GDM1 (cell line): Measurements from ENCODE around the gene LTBP1.
A peak's percentile ranks its signal among the peaks of the same experiment; 100 is the strongest.
"Not testable (repeated sequence)": the region's sequence is repeated elsewhere in the genome, so short reads cannot be mapped to it uniquely, and the experiment has no call there.

Experiments
- DNase-seq: peaks from one replicate; lab custom pipeline; 2025; lab: John Stamatoyannopoulos, UW

Gene LTBP1

GRCh38 chr2:33343387-33343895, 396.7 kb downstream of the LTBP1 start:
- DNase-seq = no peak

GRCh38 chr2:33344230-33344629, 397.5 kb downstream of the LTBP1 start:
- no peak for DNase-seq

GRCh38 chr2:33347856-33348255, 401.1 kb downstream of the LTBP1 start:
- DNase-seq = no peak

- no peak for DNase-seq
These were observed 403.9 kb downstream of the LTBP1 start for GRCh38 chr2:33350632-33351031.

GRCh38 chr2:33351781-33352180, 405.0 kb downstream of the LTBP1 start:
- no peak for DNase-seq

GRCh38 chr2:33354981-33355380, 408.2 kb downstream of the LTBP1 start:
- no peak for DNase-seq

- DNase-seq = no peak
These were observed 412.1 kb downstream of the LTBP1 start for GRCh38 chr2:33358878-33359277.

GRCh38 chr2:33363325-33364298, 416.9 kb downstream of the LTBP1 start:
- DNase-seq = no peak

- no peak for DNase-seq
These were observed 418.7 kb downstream of the LTBP1 start for GRCh38 chr2:33365264-33365970.

GRCh38 chr2:33366473-33366872, 419.7 kb downstream of the LTBP1 start:
- no peak for DNase-seq

GRCh38 chr2:33368524-33368923, 421.8 kb downstream of the LTBP1 start:
- DNase-seq = not testable (repeated sequence)

GRCh38 chr2:33369191-33369590, 422.4 kb downstream of the LTBP1 start:
- DNase-seq = no peak

- no peak for DNase-seq
These were observed 424.0 kb downstream of the LTBP1 start for GRCh38 chr2:33370636-33371265.

GRCh38 chr2:33371304-33372090, 424.7 kb downstream of the LTBP1 start:
- no peak for DNase-seq

- DNase-seq = peak; percentile 26
These were observed 426.3 kb downstream of the LTBP1 start for GRCh38 chr2:33372940-33373553.

GRCh38 chr2:33373986-33374385, 427.2 kb downstream of the LTBP1 start:
- no peak for DNase-seq

- no peak for DNase-seq
These were observed 428.3 kb downstream of the LTBP1 start for GRCh38 chr2:33375054-33375453.

GRCh38 chr2:33377048-33377447, 430.3 kb downstream of the LTBP1 start:
- DNase-seq = no peak

- DNase-seq = no peak
These were observed 431.9 kb downstream of the LTBP1 start for GRCh38 chr2:33378556-33379210.

GRCh38 chr2:33380001-33380609, 433.4 kb downstream of the LTBP1 start:
- DNase-seq = no peak
